Right lung (tissue), 5 donors: ENCODE results near the gene SCYGR5. TPM values are rescaled to one million over a fixed set of nuclear protein-coding genes. Genes with fewer than 3 reads are reported as not detected.
"Not testable (repeated sequence)": the region's sequence is repeated elsewhere in the genome, so short reads cannot be mapped to it uniquely, and the experiment has no call there.

Source experiments
- DNase-seq, 2 donors: peaks; one replicate each; pipeline ENCODE4 v3.0.0-alpha.2; 2013
- polyA plus RNA-seq, 5 donors: library from polyadenylated mRNA; unstranded; fragments of 120-200 nt; gene quantifications; one replicate each; pipeline versions ENCODE4 v1.2.1 to v1.2.3, GENCODE V29; 2013; ENCODE audit warnings: inconsistent platforms in 1 of 5, low replicate concordance in 1 of 5; ENCODE audit not compliant: insufficient read length in 5 of 5, insufficient read depth in 1 of 5

SCYGR5 gene
- polyA plus RNA-seq, 5 donors, result not detected

DNA sequence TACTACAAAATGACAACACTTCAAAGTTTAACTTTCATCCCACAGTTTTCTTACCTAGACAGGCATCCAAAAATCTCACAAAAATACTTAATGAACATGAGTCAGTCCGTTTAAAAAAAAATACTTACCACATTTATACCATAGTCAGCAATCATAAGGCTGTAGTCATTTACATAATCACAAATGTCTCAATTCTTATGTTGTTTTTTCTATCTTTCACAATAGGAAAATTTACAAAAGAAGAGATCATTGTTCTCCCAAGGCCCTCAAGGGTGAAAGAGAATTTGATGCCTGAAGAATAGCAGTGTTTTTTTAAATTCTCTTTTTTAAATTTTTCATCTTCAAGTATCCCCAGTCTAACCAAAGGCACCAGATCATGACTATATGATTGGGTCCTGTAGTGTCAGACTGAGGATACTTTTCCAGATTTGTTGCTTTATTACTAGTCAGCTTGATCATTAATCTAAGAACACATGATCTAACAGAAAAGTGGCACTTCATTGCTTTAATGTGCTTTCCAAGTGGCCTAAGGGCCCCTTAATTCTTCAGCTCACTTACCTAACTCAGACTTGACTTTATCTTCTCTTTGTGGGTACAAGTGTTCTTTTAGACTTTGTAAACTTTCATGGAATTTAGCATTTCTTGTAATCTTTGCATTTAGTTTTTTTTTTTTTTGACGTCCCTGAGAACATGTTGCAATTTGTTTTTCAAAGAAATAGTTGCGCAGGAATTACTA lies 4.7 kb downstream of the SCYGR5 start:
- peak in 1 of 2 donors; percentile 5 for DNase-seq

- not testable (repeated sequence) for DNase-seq
Observed at GRCh38 chr2:227673620-227674019, 7.0 kb downstream of the SCYGR5 start.

DNA sequence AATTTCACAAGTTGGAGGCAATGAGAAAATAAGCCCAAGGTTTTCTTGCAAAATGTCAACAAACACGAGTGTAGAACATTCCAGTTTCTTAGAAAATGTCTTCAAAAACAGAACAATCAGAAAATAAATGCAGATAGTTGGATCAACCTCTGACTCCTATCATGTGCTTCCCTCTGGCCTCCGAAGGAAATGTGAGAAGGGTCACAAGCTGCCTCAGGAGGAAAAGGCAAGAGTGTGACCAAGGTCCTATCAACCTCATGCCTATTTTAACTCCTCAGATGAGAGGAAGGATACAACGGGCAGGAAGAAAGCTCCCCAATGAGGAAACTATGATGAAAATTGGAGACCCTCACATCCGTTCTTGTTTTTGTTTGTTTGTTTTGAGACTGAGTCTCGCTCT lies 7.9 kb downstream of the SCYGR5 start:
- no peak for DNase-seq

GRCh38 chr2:227677928-227678327 lies 11.3 kb downstream of the SCYGR5 start:
- no peak for DNase-seq

GRCh38 chr2:227684258-227684657 lies 17.7 kb downstream of the SCYGR5 start:
- DNase-seq, result no peak

DNA sequence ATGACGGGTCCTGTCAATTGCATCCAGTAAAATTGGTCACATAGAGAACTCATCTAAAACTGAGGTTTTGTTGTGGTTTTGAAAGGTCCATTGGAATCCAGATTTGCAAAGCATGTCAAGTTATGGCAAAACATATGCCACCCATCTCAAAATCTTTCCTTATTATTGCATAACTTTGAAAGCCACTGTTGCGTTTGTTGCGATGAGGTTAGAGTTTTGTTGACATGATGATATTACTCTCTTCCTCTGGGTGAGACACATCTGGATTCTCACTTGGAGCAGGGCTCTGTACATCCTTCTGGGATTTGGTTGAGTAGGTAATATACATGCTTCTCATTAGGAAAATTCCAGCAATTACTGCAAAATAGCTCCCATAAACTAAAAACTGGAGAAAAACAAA lies 20.6 kb downstream of the SCYGR5 start:
- DNase-seq, result no peak

DNA sequence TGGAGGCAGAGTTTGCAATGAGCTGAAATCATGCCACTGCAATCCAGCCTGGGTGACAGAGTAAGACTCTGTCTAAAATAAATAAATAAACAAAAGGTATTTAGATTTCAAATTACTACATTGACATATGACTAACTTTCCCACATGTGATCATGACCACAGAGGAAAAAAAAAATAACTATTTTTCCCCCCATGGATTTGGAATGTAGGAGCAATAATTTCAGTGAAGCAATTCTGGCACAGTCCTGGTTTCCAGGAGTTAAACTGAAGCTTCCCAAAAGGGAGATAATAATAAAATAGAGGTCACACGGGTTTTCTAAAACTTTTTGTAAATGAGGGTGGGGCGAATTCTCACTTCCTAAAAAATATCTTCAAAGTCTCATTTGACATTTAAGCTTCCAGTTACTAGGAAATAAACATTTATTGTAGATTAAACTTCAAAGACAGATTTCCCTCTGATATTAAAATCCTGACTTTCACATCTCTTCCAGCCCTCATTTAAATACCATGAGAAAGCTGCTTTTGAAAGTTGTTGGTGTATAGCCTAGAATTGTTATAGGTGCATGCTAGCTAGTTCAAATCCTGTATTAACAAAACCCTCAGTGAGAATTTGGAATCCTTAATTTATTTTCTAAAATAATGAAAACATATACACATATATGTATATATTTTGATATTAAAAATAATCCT lies 30.5 kb downstream of the SCYGR5 start:
- DNase-seq, result no peak

- DNase-seq, result no peak
Observed at GRCh38 chr2:227701556-227701955, 35.0 kb downstream of the SCYGR5 start.

DNA sequence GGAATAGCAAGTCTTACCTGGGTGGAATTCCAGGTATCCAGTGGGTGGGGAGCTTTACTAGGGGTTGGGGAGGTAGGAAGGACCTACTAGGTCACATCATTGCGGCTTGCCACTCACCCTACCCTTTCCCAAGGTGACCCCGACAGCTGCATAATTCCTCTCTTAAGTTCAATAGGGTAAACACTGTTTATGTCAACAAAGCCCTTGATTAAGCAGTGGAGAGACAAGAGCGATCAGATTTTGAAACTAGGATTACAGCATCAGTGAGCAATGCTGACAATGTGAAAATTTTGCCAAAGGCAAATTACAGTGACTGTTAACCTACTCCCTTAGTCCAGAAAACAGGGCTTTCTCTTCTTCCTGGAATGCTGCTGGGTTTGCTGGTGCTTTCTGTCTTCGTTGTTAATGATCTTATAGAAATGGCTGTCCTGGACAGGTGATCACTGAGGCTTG lies 36.7 kb downstream of the SCYGR5 start:
- peak in 1 of 2 donors; percentile 7 for DNase-seq

- no peak for DNase-seq
Observed at GRCh38 chr2:227703961-227704360, 37.4 kb downstream of the SCYGR5 start.

DNA sequence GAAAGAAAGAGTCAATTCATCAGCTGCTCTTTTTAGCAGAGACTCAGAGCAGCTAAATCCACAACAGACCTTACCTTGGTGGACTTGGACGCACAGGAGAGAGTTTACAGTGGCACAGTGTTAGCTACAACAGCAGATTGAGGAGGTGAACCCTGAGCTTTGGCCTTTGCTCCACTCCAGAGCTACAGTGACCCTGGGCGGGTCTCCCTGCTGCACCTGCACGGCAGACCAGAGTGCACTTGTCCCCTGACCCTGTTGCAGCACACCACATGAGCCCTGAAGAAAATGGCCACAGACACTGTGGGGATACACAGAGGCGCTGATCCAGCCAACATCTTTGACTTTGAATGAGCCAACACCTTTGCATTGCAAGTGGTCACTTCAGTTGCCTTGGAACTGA lies 40.3 kb downstream of the SCYGR5 start:
- DNase-seq, result no peak

GRCh38 chr2:227707390-227707789 lies 40.8 kb downstream of the SCYGR5 start:
- DNase-seq, result no peak

DNA sequence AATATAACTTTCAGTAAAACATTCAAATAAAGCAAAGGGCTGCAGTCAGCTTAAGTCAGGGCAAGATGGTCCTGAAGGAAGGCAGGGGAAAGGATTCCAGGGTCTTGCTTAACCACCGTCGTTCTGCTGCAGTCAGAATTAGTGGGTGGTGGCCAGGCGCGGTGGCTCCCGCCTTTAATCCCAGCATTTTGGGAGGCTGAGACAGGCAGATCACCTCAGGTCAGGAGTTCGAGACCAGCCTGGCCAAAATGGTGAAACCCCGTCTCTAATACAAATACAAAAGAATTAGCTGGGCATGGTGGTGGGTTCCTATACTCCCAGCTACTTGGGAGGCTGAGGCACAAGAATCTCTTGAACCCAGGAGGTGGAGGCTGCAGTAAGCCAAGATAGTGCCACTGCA lies 44.4 kb downstream of the SCYGR5 start:
- no peak for DNase-seq

DNA sequence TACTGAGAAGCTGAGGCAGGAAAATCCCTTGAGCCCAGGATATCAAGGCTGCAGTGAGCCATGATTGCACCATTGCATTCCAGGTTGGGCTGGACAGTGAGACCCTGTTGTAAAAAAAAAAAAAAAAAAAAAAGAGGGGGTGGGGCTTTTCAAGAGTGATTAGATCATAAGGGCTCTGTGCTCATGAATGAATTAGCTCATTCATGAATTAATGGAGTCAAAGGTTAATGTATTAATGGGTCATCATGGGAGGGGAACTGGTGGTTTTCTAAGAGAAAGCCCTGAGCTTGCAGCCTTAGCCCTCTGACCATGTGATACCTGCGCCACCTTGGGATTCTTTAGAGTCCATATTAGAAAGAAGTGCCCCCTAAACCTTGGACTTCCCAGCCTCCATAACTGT lies 46.7 kb downstream of the SCYGR5 start:
- no peak for DNase-seq

GRCh38 chr2:227716501-227716900 lies 49.9 kb downstream of the SCYGR5 start:
- DNase-seq, result no peak

Other genes with a start within 250 kb of the SCYGR5 start
- 10 to 100 TPM; 48.7 to 64.0 (median 62.0) TPM for gene AGFG1, start 194.6 kb upstream of the SCYGR5 start, polyA plus RNA-seq
- not detected for gene SCYGR2, start 67.9 kb upstream of the SCYGR5 start, polyA plus RNA-seq
- not detected for gene SCYGR3, start 52.0 kb upstream of the SCYGR5 start, polyA plus RNA-seq
- under 1 TPM in 4 of 5 donors, not detected in 1; 0.10 to 0.22 (median 0.13) TPM for gene SCYGR4, start 49.3 kb upstream of the SCYGR5 start, polyA plus RNA-seq
- gene SLC19A3, start 51.2 kb downstream of the SCYGR5 start, polyA plus RNA-seq, result 10 to 100 TPM; 17.8 to 32.3 (median 20.3) TPM
- gene SCYGR6, start 58.0 kb downstream of the SCYGR5 start, polyA plus RNA-seq, result not detected
- gene SCYGR7, start 61.5 kb downstream of the SCYGR5 start, polyA plus RNA-seq, result not detected
- gene SCYGR8, start 79.1 kb downstream of the SCYGR5 start, polyA plus RNA-seq, result not detected
- 1 to 10 TPM in 2 of 5 donors, under 1 TPM in 3; 0.31 to 1.4 (median 0.59) TPM for gene CCL20, start 147.0 kb downstream of the SCYGR5 start, polyA plus RNA-seq
- gene DAW1, start 204.8 kb downstream of the SCYGR5 start, polyA plus RNA-seq, result 1 to 10 TPM in 4 of 5 donors, under 1 TPM in 1; 0.76 to 4.9 (median 3.3) TPM